PC-3 (cell line): ENCODE data around the gene CYP27B1. TPM values are rescaled to one million over a fixed set of nuclear protein-coding genes. Genes with fewer than 3 reads are reported as not detected.
A peak's percentile ranks its signal among the peaks of the same experiment; 100 is the strongest.

Source experiments
- ATAC-seq: fragments of 200-7000 bp; cut with Tn5 transposase; 2 replicates; pipeline ENCODE4 v1.9.1; 2020; ENCODE audit warnings: mild to moderate bottlenecking, moderate library complexity
- BruUV-seq: library from RNA; stranded (reverse); fragments of 400-500 nt; replicated peaks from 2 replicates; lab custom pipeline; 2021; lab: Mats Ljungman, UMichigan
- CTCF ChIA-PET: fragments of 300-600 bp; sonication (Branson Sonifier 250); formaldehyde crosslinking; loops from one replicate; lab custom pipeline; 2022; ENCODE audit warnings: antibody characterized with exemption; lab: Charles Lee
- POLR2A ChIA-PET: fragments of 300-600 bp; sonication (Branson Sonifier 250); formaldehyde crosslinking; loops from one replicate; lab custom pipeline; 2022; ENCODE audit warnings: antibody characterized with exemption; ENCODE audit not compliant: unreplicated experiment; lab: Charles Lee
- DNase-seq: peaks from one replicate; pipeline ENCODE4 v3.0.0-alpha.2; 2015
- H2AFZ ChIP-seq: fragments of 300-600 bp; sonication (generic); 2 replicates; pipeline ENCODE4 v1.6.0; 2016; ENCODE audit warnings: antibody characterized with exemption, low read length
- H3F3A ChIP-seq: fragments of 300-600 bp; sonication (generic); one replicate; pipeline ENCODE4 v1.6.0; 2017; ENCODE audit warnings: antibody characterized with exemption, low read length, control low read depth, mild to moderate bottlenecking; ENCODE audit not compliant: unreplicated experiment
- H3K27ac ChIP-seq: fragments of 300-600 bp; sonication (generic); 2 replicates; pipeline ENCODE4 v1.5.1; 2016; ENCODE audit warnings: mild to moderate bottlenecking, low read length
- H3K27me3 ChIP-seq: fragments of 300-600 bp; sonication (generic); 2 replicates; pipeline ENCODE4 v1.6.1; 2016; ENCODE audit warnings: low read length, mixed read lengths
- H3K36me3 ChIP-seq: fragments of 300-600 bp; sonication (generic); 2 replicates; pipeline ENCODE4 v1.6.1; 2016; ENCODE audit warnings: low read depth, mixed run types, low read length, mixed read lengths
- H3K4me1 ChIP-seq: fragments of 300-600 bp; sonication (generic); 2 replicates; pipeline ENCODE4 v1.5.1; 2016; ENCODE audit warnings: low read length; ENCODE audit not compliant: insufficient read depth
- H3K4me2 ChIP-seq: fragments of 300-600 bp; sonication (generic); 2 replicates; pipeline ENCODE4 v1.6.0; 2016; ENCODE audit warnings: low read length
- H3K4me3 ChIP-seq: fragments of 300-600 bp; sonication (generic); 2 replicates; pipeline ENCODE4 v1.5.1; 2016; ENCODE audit warnings: mild to moderate bottlenecking, low read length, mixed read lengths
- H3K79me2 ChIP-seq: fragments of 300-600 bp; sonication (generic); 2 replicates; pipeline ENCODE4 v1.6.1; 2017; ENCODE audit warnings: low read length, mixed read lengths
- H3K9ac ChIP-seq: fragments of 300-600 bp; sonication (generic); 2 replicates; pipeline ENCODE4 v1.6.0; 2016; ENCODE audit warnings: mild to moderate bottlenecking, low read length
- H3K9me2 ChIP-seq: fragments of 300-600 bp; sonication (generic); replicated peaks from 2 replicates; pipeline ENCODE4 v1.6.1; 2016; ENCODE audit warnings: mixed run types, low read length, mixed read lengths
- H3K9me3 ChIP-seq: fragments of 300-600 bp; sonication (generic); 2 replicates; pipeline ENCODE4 v1.6.1; 2016; ENCODE audit warnings: low read length, mixed read lengths
- H4K20me1 ChIP-seq: fragments of 300-600 bp; sonication (generic); 2 replicates; pipeline ENCODE4 v1.6.1; 2016; ENCODE audit warnings: low read length, mixed read lengths
- EZH2 ChIP-seq: fragments of 300-600 bp; sonication (generic); IDR thresholded peaks from one replicate; pipeline ENCODE4 v1.6.1; 2017; ENCODE audit warnings: antibody characterized with exemption, mild to moderate bottlenecking, low read length; ENCODE audit not compliant: unreplicated experiment
- EZH2phosphoT487 ChIP-seq: fragments of 300-600 bp; sonication (generic); IDR thresholded peaks from 2 replicates; pipeline ENCODE4 v1.6.1; 2018; ENCODE audit warnings: mild to moderate bottlenecking, antibody characterized with exemption, low read length, borderline replicate concordance
- intact Hi-C: fragments of 100-400 bp; cut with micrococcal nuclease; formaldehyde crosslinking; loops from 2 replicates; pipeline ENCODE4 v1.9.0; 2023
- total RNA-seq: library from RNA; depleted of rRNA; stranded (reverse); fragments of >200 nt; gene quantifications from 2 replicates; pipeline ENCODE4 v1.2.3, GENCODE V29; 2014
- TF ChIP-seq, protein P1 (sequence below): fragments of 300-600 bp; sonication (generic); conservative IDR thresholded peaks from 2 replicates; pipeline ENCODE4 v1.5.1; 2017; ENCODE audit warnings: antibody characterized with exemption, low read depth, mild to moderate bottlenecking, low read length

Gene CYP27B1
- total RNA-seq, 1 experiment from 2014 or later = 8.1 TPM

GRCh38 chr12:57738661-57739237 lies 28.1 kb downstream of the CYP27B1 start, which contains the start of gene AGAP2:
Gene AGAP2 (minus strand): TSS chr12:57738742. CDS start chr12:57738246, 496 bp downstream.
- H3K4me2 ChIP-seq = peak within 1 kb of the TSS; percentile 87
- ChIA-PET CTCF (no interaction called here), POLR2A (no interaction called here)
- no peak within 1 kb of the TSS for H3K27ac ChIP-seq
- peak within 1 kb of the TSS; percentile 64 for H3K4me3 ChIP-seq
- TF ChIP-seq EZH2 = no peak
- TF ChIP-seq, protein P1, sequence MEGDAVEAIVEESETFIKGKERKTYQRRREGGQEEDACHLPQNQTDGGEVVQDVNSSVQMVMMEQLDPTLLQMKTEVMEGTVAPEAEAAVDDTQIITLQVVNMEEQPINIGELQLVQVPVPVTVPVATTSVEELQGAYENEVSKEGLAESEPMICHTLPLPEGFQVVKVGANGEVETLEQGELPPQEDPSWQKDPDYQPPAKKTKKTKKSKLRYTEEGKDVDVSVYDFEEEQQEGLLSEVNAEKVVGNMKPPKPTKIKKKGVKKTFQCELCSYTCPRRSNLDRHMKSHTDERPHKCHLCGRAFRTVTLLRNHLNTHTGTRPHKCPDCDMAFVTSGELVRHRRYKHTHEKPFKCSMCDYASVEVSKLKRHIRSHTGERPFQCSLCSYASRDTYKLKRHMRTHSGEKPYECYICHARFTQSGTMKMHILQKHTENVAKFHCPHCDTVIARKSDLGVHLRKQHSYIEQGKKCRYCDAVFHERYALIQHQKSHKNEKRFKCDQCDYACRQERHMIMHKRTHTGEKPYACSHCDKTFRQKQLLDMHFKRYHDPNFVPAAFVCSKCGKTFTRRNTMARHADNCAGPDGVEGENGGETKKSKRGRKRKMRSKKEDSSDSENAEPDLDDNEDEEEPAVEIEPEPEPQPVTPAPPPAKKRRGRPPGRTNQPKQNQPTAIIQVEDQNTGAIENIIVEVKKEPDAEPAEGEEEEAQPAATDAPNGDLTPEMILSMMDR = no peak
- no peak for TF ChIP-seq EZH2phosphoT487
- no peak for DNase-seq
- H3K36me3 ChIP-seq = no peaks in the 10 kb centered on the region
- H3K4me1 ChIP-seq = peaks cover 17% of the 10 kb centered on the region
- H2AFZ ChIP-seq = no peak within 1 kb of the TSS
- H3K9me3 ChIP-seq = no peaks in the 10 kb centered on the region
- H3K9me2 ChIP-seq = no peaks in the 10 kb centered on the region
- intact Hi-C loops = no loop called here
- no peak within 1 kb of the TSS for H3K9ac ChIP-seq
- H3K79me2 ChIP-seq = no peaks in the 10 kb centered on the region
- H4K20me1 ChIP-seq = no peaks in the 10 kb centered on the region
- ATAC-seq = no peak
- H3K27me3 ChIP-seq = peaks cover 50% of the 10 kb centered on the region
- BruUV-seq = no TSS peak
- H3F3A ChIP-seq = no peaks in the 10 kb centered on the region

GRCh38 chr12:57737467-57738460 lies 29.1 kb downstream of the CYP27B1 start:
- Histone ChIP-seq H3K9me3 (no peaks in the 10 kb centered on the region), H3K9me2 (no peaks in the 10 kb centered on the region), H3K27ac (no peak overlapping the region), H4K20me1 (no peaks in the 10 kb centered on the region), H3F3A (no peaks in the 10 kb centered on the region), H3K4me3 (peak overlapping the region; percentile 64), H3K79me2 (no peaks in the 10 kb centered on the region), H3K4me1 (peaks cover 17% of the 10 kb centered on the region), H3K27me3 (peaks cover 50% of the 10 kb centered on the region), H2AFZ (no peak overlapping the region), H3K9ac (no peak overlapping the region), H3K4me2 (peak overlapping the region; percentile 87), H3K36me3 (no peaks in the 10 kb centered on the region)
- BruUV-seq = no TSS peak
- TF ChIP-seq, protein P1 = peak; percentile 9; the same call in 1 of the 2 replicates
- TF ChIP-seq EZH2 (peak; percentile 94), EZH2phosphoT487 (peak; percentile 52; the same call in 1 of the 2 replicates)
- intact Hi-C loops = no loop called here
- ChIA-PET CTCF (no interaction called here), POLR2A (no interaction called here)
- ATAC-seq (peak; percentile 7; the same call in 1 of the 2 replicates), DNase-seq (no peak)
